SK-N-SH (cell line): ENCODE results near the gene TECPR2.

Source experiments
- CTCF ChIP-seq: fragments of 200-600 bp; sonication (generic); IDR thresholded peaks from 2 replicates; pipeline ENCODE4 v1.6.1; 2017; ENCODE audit warnings: antibody characterized with exemption, mild to moderate bottlenecking, moderate library complexity
- GABPA ChIP-seq: IDR thresholded peaks from 2 replicates; pipeline ENCODE4 v1.4.0; 2012; ENCODE audit warnings: low read depth, mild to moderate bottlenecking
- MAX ChIP-seq: IDR thresholded peaks from 2 replicates; pipeline ENCODE4 v1.4.0; 2012; ENCODE audit warnings: low read depth
- MEF2A ChIP-seq: IDR thresholded peaks from 2 replicates; pipeline ENCODE4 v1.4.0; 2012; ENCODE audit warnings: low read depth, borderline replicate concordance
- MXI1 ChIP-seq: IDR thresholded peaks from 2 replicates; pipeline ENCODE4 v1.6.1; 2012; ENCODE audit warnings: mild to moderate bottlenecking, low read depth, low read length, improper control_type of control experiment
- POLR2AphosphoS5 ChIP-seq: IDR thresholded peaks from 2 replicates; pipeline ENCODE4 v1.6.1; 2012; ENCODE audit warnings: low read depth, low read length
- REST ChIP-seq: IDR thresholded peaks from 2 replicates; pipeline ENCODE4 v1.6.1; 2012; ENCODE audit warnings: mild to moderate bottlenecking, low read depth, low read length, moderate library complexity
- RXRA ChIP-seq: IDR thresholded peaks from 2 replicates; pipeline ENCODE4 v1.4.0; 2012; ENCODE audit warnings: low read depth, mild to moderate bottlenecking, borderline replicate concordance
- YY1 ChIP-seq: IDR thresholded peaks from 2 replicates; pipeline ENCODE4 v1.4.0; 2012; ENCODE audit warnings: low read depth, mild to moderate bottlenecking
- TF ChIP-seq, protein P1 (sequence below): IDR thresholded peaks from 2 replicates; pipeline ENCODE4; 2012

GRCh38 chr14:102392506-102392905 lies 29.8 kb downstream of the TECPR2 start:
- TF ChIP-seq, protein P1, sequence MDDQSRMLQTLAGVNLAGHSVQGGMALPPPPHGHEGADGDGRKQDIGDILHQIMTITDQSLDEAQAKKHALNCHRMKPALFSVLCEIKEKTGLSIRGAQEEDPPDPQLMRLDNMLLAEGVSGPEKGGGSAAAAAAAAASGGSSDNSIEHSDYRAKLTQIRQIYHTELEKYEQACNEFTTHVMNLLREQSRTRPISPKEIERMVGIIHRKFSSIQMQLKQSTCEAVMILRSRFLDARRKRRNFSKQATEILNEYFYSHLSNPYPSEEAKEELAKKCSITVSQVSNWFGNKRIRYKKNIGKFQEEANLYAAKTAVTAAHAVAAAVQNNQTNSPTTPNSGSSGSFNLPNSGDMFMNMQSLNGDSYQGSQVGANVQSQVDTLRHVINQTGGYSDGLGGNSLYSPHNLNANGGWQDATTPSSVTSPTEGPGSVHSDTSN, result no peak
- TF ChIP-seq CTCF, result no peak
- no peak for TF ChIP-seq MAX
- no peak for TF ChIP-seq GABPA
- no peak for TF ChIP-seq REST
- TF ChIP-seq MXI1, result no peak
- TF ChIP-seq POLR2AphosphoS5, result no peak
- TF ChIP-seq RXRA, result no peak
- no peak for TF ChIP-seq YY1
- no peak for TF ChIP-seq MEF2A
